GM12878 (cell line): ENCODE data around the gene FLT4. TPM values are rescaled to one million over a fixed set of nuclear protein-coding genes. Genes with fewer than 3 reads are reported as not detected.

Experiments
- ATAC-seq: fragments of 200-7000 bp; cut with Tn5 transposase; 3 replicates; pipeline ENCODE4 v1.9.1; 2020; ENCODE audit warnings: mild to moderate bottlenecking, moderate library complexity
- BruUV-seq: library from RNA; stranded (reverse); fragments of 400-500 nt; replicated peaks from 2 replicates; lab custom pipeline; 2021; lab: Mats Ljungman, UMichigan
- CTCF ChIA-PET: fragments of 300-600 bp; sonication (Branson Sonifier 250); formaldehyde crosslinking; extraction: SDS; loops from one replicate; lab custom pipeline; 2021; ENCODE audit warnings: inconsistent platforms; lab: Yijun Ruan, JAX
- POLR2A ChIA-PET: fragments of 350-600 bp; formaldehyde crosslinking; extraction: SDS; loops from one replicate; lab custom pipeline; 2021; ENCODE audit warnings: inconsistent platforms; lab: Charles Lee
- RAD21 ChIA-PET: fragments of 300-600 bp; sonication (Branson Sonifier 250); formaldehyde crosslinking; loops from one replicate; lab custom pipeline; 2023; ENCODE audit warnings: antibody characterized with exemption; ENCODE audit not compliant: unreplicated experiment; lab: Charles Lee
- SMC1A ChIA-PET: fragments of 300-600 bp; sonication (Branson Sonifier 250); formaldehyde crosslinking; loops from one replicate; lab custom pipeline; 2023; ENCODE audit not compliant: unreplicated experiment, uncharacterized antibody; lab: Charles Lee
- DNase-seq: peaks from one replicate; pipeline ENCODE4 v3.0.0-alpha.2; 2011; ENCODE audit warnings: low read depth, low spot score
- FAIRE-seq: peaks from 3 replicates; lab custom pipeline; 2011; peaks lifted over from hg19 to GRCh38; lab: Jason Lieb, UNC
- H2AFZ ChIP-seq: 2 replicates; pipeline ENCODE4 v1.6.0; 2011; ENCODE audit warnings: low read depth, low read length, control low read depth; ENCODE audit not compliant: control insufficient read depth
- H3K27ac ChIP-seq: 2 replicates; pipeline ENCODE4 v1.5.1; 2011; ENCODE audit warnings: control low read depth; ENCODE audit not compliant: control insufficient read depth, insufficient read depth
- H3K27me3 ChIP-seq, 2 experiments: replicated peaks in 1 of 2; 2 replicates each; pipeline versions ENCODE4 v1.6.0 to v1.6.1; 2011; ENCODE audit warnings: low read length in 1 of 2; ENCODE audit not compliant: control insufficient read depth in 2 of 2, insufficient read depth in 2 of 2
- H3K36me3 ChIP-seq, 2 experiments: 2 replicates each; pipeline ENCODE4 v1.5.1; 2011; ENCODE audit warnings: low read length in 1 of 2; ENCODE audit not compliant: control insufficient read depth in 2 of 2, insufficient read depth in 2 of 2
- H3K4me1 ChIP-seq: 2 replicates; pipeline ENCODE4 v1.6.1; 2011; ENCODE audit warnings: mild to moderate bottlenecking, low read length, moderate library complexity, mixed read lengths; ENCODE audit not compliant: control insufficient read depth, insufficient read depth
- H3K4me2 ChIP-seq: 2 replicates; pipeline ENCODE4 v1.6.0; 2011; ENCODE audit warnings: control low read depth; ENCODE audit not compliant: control insufficient read depth, insufficient read depth
- H3K4me3 ChIP-seq: fragments of 200-600 bp; sonication (generic); 2 replicates; pipeline ENCODE4 v1.5.1; 2016
- H3K79me2 ChIP-seq: 2 replicates; pipeline ENCODE4 v1.6.0; 2011; ENCODE audit warnings: low read length; ENCODE audit not compliant: control insufficient read depth, insufficient read depth
- H3K9ac ChIP-seq: 2 replicates; pipeline ENCODE4 v1.8.0; 2011; ENCODE audit warnings: low read length, control low read depth, mixed read lengths; ENCODE audit not compliant: control insufficient read depth, insufficient read depth
- H3K9me3 ChIP-seq: replicated peaks from 3 replicates; pipeline ENCODE4 v1.5.1; 2011; ENCODE audit warnings: mild to moderate bottlenecking, low read length; ENCODE audit not compliant: control insufficient read depth, insufficient read depth
- H4K20me1 ChIP-seq: 2 replicates; pipeline ENCODE4 v1.6.0; 2011; ENCODE audit not compliant: control insufficient read depth, insufficient read depth
- CEBPZ ChIP-seq: fragments of 150-350 bp; IDR thresholded peaks from 2 replicates; pipeline ENCODE4 v1.6.1; 2016; ENCODE audit warnings: low read depth, low read length
- FOXK2 ChIP-seq: fragments of 450-650 bp; IDR thresholded peaks from 2 replicates; pipeline ENCODE4 v1.6.1; 2017; ENCODE audit warnings: mild to moderate bottlenecking, moderate library complexity
- KDM1A ChIP-seq: fragments of 200-600 bp; sonication (generic); IDR thresholded peaks from 2 replicates; pipeline ENCODE4 v1.6.1; 2016; ENCODE audit warnings: borderline replicate concordance
- KLF5 ChIP-seq: fragments of 450-650 bp; IDR thresholded peaks from 2 replicates; pipeline ENCODE4 v1.6.1; 2014; ENCODE audit warnings: mild to moderate bottlenecking; ENCODE audit not compliant: partially characterized antibody
- MEF2B ChIP-seq: fragments of 450-650 bp; IDR thresholded peaks from 2 replicates; pipeline ENCODE4 v1.6.1; 2018; ENCODE audit warnings: mild to moderate bottlenecking, moderate library complexity; ENCODE audit not compliant: partially characterized antibody, poor library complexity, severe bottlenecking
- WGBS: methylation state at CpG from one replicate; pipeline ENCODE4 v1.1.6; 2016; ENCODE audit warnings: low lambda C conversion rate; ENCODE audit not compliant: insufficient replicate concordance, insufficient coverage; ENCODE audit errors: missing lambda C conversion rate; 5-methylcytosine and 5-hydroxymethylcytosine counted together
- in situ Hi-C: fragments of 300-500 bp; cut with MboI; formaldehyde crosslinking; loops from 9 replicates; pipeline ENCODE4 v1.14.3; 2018; ENCODE audit warnings: mixed read lengths
- intact Hi-C: fragments of 100-400 bp; cut with micrococcal nuclease; formaldehyde crosslinking; loops from one replicate; pipeline ENCODE4 v1.14.2; 2022; ENCODE audit not compliant: unreplicated experiment
- polyA plus RNA-seq, 11 experiments: library from polyadenylated mRNA; depleted of rRNA in 4 of 11; unstranded in 6 of 11; stranded (reverse) in 5 of 11; fragments of >200 nt; fragmentation: Nextera tagmentation in 4 of 11; fragmentation: Illumina TruSeq in 1 of 11; extraction: Ambion mirVana in 4 of 11; extraction: Trizol in 1 of 11; gene quantifications; 1 replicate in 1 of 11; 2 replicates in 10 of 11; pipeline versions ENCODE4 v1.2.1 to v1.2.3, GENCODE V29; 2011 to 2016; ENCODE audit warnings: inconsistent platforms in 2 of 11, missing spikeins in 2 of 11, low read depth in 1 of 11
- total RNA-seq, 4 experiments: library from RNA; depleted of rRNA in 3 of 4; stranded (reverse); fragments of >200 nt in 3 of 4; fragmentation: Illumina TruSeq in 1 of 4; extraction: Trizol in 1 of 4; gene quantifications; 2 replicates each; pipeline versions ENCODE4 v1.2.1 to v1.2.3, GENCODE V29; 2013 to 2021

Gene FLT4
- total and polyA plus RNA-seq, 10 of the 15 experiments (the other 5 are each of a cell fraction or from before 2014, with no cell fraction given): 0.18 TPM; not detected in 9

GRCh38 chr5:180628827-180629750, 20.3 kb downstream of the FLT4 start:
- Histone ChIP-seq H3K27me3 (no peaks in the 10 kb centered on the region; a peak in 2 of 4 replicates), H3K36me3 (no peaks in the 10 kb centered on the region), H3K4me3 (no peak overlapping the region), H3K4me1 (no peaks in the 10 kb centered on the region), H3K27ac (no peak overlapping the region)
- WGBS: 48% methylated on average over 44 of the region's 44 CpGs
- RAD21 ChIA-PET: no interaction called here
- in situ Hi-C loops: no loop called here
- BruUV-seq: no TSS peak
- no peak for FAIRE-seq
- TF ChIP-seq MEF2B (no peak), FOXK2 (no peak), CEBPZ (no peak), KDM1A (no peak), KLF5 (no peak)
- TF ChIP-seq, all 136 proteins: peak for 0
- Histone ChIP-seq H3K79me2 (no peaks in the 10 kb centered on the region), H2AFZ (no peak overlapping the region), H4K20me1 (no peaks in the 10 kb centered on the region), H3K9me3 (no peaks in the 10 kb centered on the region), H3K9ac (no peak overlapping the region), H3K4me2 (no peak overlapping the region)
- intact Hi-C loops: no loop called here
- ChIA-PET SMC1A (no interaction called here), POLR2A (no interaction called here), CTCF (no interaction called here)
- DNase-seq (no peak), ATAC-seq (no peak)
